MM.1S (cell line): ENCODE data around the gene WDFY2.

ENCODE experiments used
- DNase-seq: peaks from one replicate; pipeline ENCODE4 v3.0.0-alpha.2; 2015
- H2AFZ ChIP-seq: fragments of 300-600 bp; sonication (generic); 2 replicates; pipeline ENCODE4 v1.6.0; 2016; ENCODE audit warnings: antibody characterized with exemption, low read length
- H3F3A ChIP-seq: fragments of 300-600 bp; sonication (generic); 2 replicates; pipeline ENCODE4 v1.6.1; 2016; ENCODE audit warnings: mild to moderate bottlenecking, antibody characterized with exemption, low read length, moderate library complexity, mixed read lengths; ENCODE audit not compliant: insufficient read depth
- H3K27ac ChIP-seq: fragments of 300-600 bp; sonication (generic); 2 replicates; pipeline ENCODE4 v1.5.1; 2016; ENCODE audit warnings: mild to moderate bottlenecking, low read length
- H3K27me3 ChIP-seq: fragments of 300-600 bp; sonication (generic); replicated peaks from 2 replicates; pipeline ENCODE4 v1.6.0; 2016; ENCODE audit warnings: low read length; ENCODE audit not compliant: insufficient read depth
- H3K36me3 ChIP-seq: fragments of 300-600 bp; sonication (generic); replicated peaks from 2 replicates; pipeline ENCODE4 v1.6.1; 2016; ENCODE audit warnings: mild to moderate bottlenecking, low read length, mixed read lengths; ENCODE audit not compliant: insufficient read depth
- H3K4me1 ChIP-seq: fragments of 300-600 bp; sonication (generic); 2 replicates; pipeline ENCODE4 v1.6.1; 2016; ENCODE audit warnings: low read length, mixed read lengths
- H3K4me2 ChIP-seq: fragments of 300-600 bp; sonication (generic); 2 replicates; pipeline ENCODE4 v1.6.0; 2016; ENCODE audit warnings: low read depth, low read length
- H3K4me3 ChIP-seq: fragments of 300-600 bp; sonication (generic); 2 replicates; pipeline ENCODE4 v1.5.1; 2016; ENCODE audit warnings: low read length, mixed read lengths
- H3K79me2 ChIP-seq: fragments of 300-600 bp; sonication (generic); 2 replicates; pipeline ENCODE4 v1.6.1; 2016; ENCODE audit warnings: mixed run types, low read length, mixed read lengths
- H3K9ac ChIP-seq: fragments of 300-600 bp; sonication (generic); 2 replicates; pipeline ENCODE4 v1.6.1; 2016; ENCODE audit warnings: low read length, mixed read lengths
- H3K9me2 ChIP-seq: fragments of 300-600 bp; sonication (generic); replicated peaks from 2 replicates; pipeline ENCODE4 v1.6.1; 2016; ENCODE audit warnings: mild to moderate bottlenecking, low read length, mixed read lengths; ENCODE audit not compliant: insufficient read depth
- H3K9me3 ChIP-seq: fragments of 300-600 bp; sonication (generic); replicated peaks from 2 replicates; pipeline ENCODE4 v1.6.1; 2016; ENCODE audit warnings: mild to moderate bottlenecking, low read length, mixed read lengths; ENCODE audit not compliant: insufficient read depth
- H4K20me1 ChIP-seq: fragments of 300-600 bp; sonication (generic); 2 replicates; pipeline ENCODE4 v1.6.1; 2016; ENCODE audit warnings: mild to moderate bottlenecking, low read length, moderate library complexity, mixed read lengths; ENCODE audit not compliant: insufficient read depth
- CTCF ChIP-seq: fragments of 300-600 bp; sonication (generic); IDR thresholded peaks from 2 replicates; pipeline ENCODE4 v1.5.1; 2016; ENCODE audit warnings: antibody characterized with exemption, low read length, mixed read lengths
- EZH2 ChIP-seq: fragments of 300-600 bp; sonication (generic); optimal IDR thresholded peaks from 2 replicates; pipeline ENCODE3; 2017; ENCODE audit warnings: low read depth, mild to moderate bottlenecking, antibody characterized with exemption, low read length, mixed read lengths
- EZH2phosphoT487 ChIP-seq: fragments of 300-600 bp; sonication (generic); IDR thresholded peaks from 2 replicates; pipeline ENCODE4 v1.6.1; 2018; ENCODE audit warnings: antibody characterized with exemption, low read length

The WDFY2 gene

DNA sequence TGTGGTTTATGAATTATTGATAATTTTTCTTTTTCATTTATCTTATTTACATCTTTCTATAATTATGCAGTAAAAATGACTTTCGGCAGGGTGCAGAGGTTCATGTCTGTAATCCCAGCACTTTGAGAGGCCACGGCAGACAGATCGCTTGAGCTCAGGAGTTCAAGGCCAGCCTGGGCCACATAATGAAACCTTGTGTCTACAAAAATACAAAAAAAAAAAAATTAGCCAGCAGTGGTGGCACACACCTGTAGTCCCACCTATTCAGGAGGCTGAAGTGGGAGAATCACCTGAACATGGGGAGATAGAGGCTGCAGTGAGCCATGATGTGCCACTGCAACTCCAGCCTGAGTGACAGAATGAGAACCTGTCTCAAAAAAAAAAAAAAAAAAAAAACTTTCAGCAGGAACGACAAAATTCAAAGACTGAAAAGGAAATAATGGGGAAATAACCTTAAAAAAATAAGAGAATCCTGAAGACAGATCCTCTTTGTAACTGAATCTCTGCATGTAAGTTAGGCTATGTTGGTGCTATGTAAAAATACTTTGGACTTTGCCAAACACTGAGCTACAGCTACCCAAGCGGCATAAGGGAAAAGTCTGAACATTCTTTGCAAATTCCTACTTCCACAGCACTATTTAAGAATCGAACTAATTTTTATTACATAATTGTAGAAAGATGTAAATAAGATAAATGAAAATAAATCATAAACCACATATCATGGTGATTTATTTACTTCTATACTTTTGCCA lies 36.7 kb upstream of the WDFY2 start:
- no peaks in the 10 kb centered on the region for H3K9me2 ChIP-seq
- H3K9me3 ChIP-seq: no peaks in the 10 kb centered on the region
- no peak overlapping the region for H3K27ac ChIP-seq
- H4K20me1 ChIP-seq: no peaks in the 10 kb centered on the region
- no peak overlapping the region for H3K9ac ChIP-seq
- H2AFZ ChIP-seq: no peak overlapping the region
- H3K79me2 ChIP-seq: no peaks in the 10 kb centered on the region
- no peak for DNase-seq
- no peaks in the 10 kb centered on the region for H3K36me3 ChIP-seq
- no peak overlapping the region for H3K4me3 ChIP-seq
- no peak for TF ChIP-seq EZH2
- H3F3A ChIP-seq: no peaks in the 10 kb centered on the region
- no peak overlapping the region for H3K4me2 ChIP-seq
- peaks cover 3% of the 10 kb centered on the region; the same call in 1 of the 2 replicates for H3K4me1 ChIP-seq
- no peaks in the 10 kb centered on the region for H3K27me3 ChIP-seq

- Histone ChIP-seq H3K4me3 (no peak overlapping the region), H2AFZ (no peak overlapping the region), H3F3A (no peaks in the 10 kb centered on the region), H3K27ac (no peak overlapping the region), H3K36me3 (no peaks in the 10 kb centered on the region), H3K4me1 (peaks cover 3% of the 10 kb centered on the region; the same call in 1 of the 2 replicates), H4K20me1 (no peaks in the 10 kb centered on the region), H3K9me3 (no peaks in the 10 kb centered on the region), H3K4me2 (no peak overlapping the region), H3K9me2 (no peaks in the 10 kb centered on the region), H3K79me2 (no peaks in the 10 kb centered on the region), H3K27me3 (no peaks in the 10 kb centered on the region), H3K9ac (no peak overlapping the region)
- no peak for DNase-seq
- TF ChIP-seq EZH2phosphoT487 (no peak), EZH2 (no peak), CTCF (no peak)
Observed at GRCh38 chr13:51549050-51549449, 35.2 kb upstream of the WDFY2 start.

DNA sequence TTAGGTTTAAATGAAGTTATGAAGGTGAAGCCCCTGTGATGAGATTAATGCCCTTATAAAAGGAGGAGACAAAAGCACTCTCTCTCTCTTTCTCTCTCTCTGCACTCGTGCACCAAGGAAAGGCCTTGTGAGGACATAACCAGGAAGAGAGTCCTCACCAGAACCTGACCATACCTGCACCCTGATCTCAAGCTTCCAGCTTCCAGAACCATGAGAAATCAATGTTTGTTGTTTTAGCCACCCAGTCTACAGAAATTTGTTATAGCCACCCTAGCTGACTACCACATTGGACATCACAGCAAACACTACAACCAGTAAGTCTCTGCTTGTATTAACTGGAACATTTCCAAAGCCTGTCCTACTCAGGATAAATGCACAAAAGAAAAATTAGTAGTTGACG lies 34.7 kb upstream of the WDFY2 start:
- H3F3A ChIP-seq: no peaks in the 10 kb centered on the region
- H3K9me2 ChIP-seq: no peaks in the 10 kb centered on the region
- H3K9ac ChIP-seq: no peak overlapping the region
- TF ChIP-seq CTCF (no peak), EZH2phosphoT487 (no peak), EZH2 (no peak)
- no peaks in the 10 kb centered on the region for H3K79me2 ChIP-seq
- H3K27me3 ChIP-seq: no peaks in the 10 kb centered on the region
- H3K36me3 ChIP-seq: no peaks in the 10 kb centered on the region
- H3K4me1 ChIP-seq: peaks cover 3% of the 10 kb centered on the region; the same call in 1 of the 2 replicates
- no peaks in the 10 kb centered on the region for H3K9me3 ChIP-seq
- no peak overlapping the region for H3K4me3 ChIP-seq
- H2AFZ ChIP-seq: no peak overlapping the region
- H4K20me1 ChIP-seq: no peaks in the 10 kb centered on the region
- H3K4me2 ChIP-seq: no peak overlapping the region
- DNase-seq: no peak
- H3K27ac ChIP-seq: no peak overlapping the region

DNA sequence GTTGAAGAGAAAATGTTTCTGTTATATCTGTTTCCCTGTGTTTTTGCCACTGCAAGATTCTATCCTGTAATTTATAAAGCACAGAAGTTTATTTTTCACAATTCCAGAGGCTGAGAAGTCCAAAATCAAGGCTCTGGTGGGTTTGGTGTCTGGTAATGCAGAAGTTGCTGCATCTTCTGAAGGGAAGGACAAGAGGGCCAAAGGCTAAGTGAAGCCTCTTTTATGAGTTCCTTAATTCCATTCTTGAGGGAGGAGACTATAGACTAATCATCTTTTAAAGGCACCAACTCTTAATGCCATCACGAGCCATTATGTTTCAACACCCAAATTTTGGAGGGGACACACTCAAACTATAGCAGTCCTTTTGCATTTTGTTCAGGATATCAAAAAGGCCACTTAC lies 34.1 kb upstream of the WDFY2 start:
- Histone ChIP-seq H3K9ac (no peak overlapping the region), H3K4me3 (no peak overlapping the region), H3K4me1 (peaks cover 3% of the 10 kb centered on the region; the same call in 1 of the 2 replicates), H3K9me2 (no peaks in the 10 kb centered on the region), H3K79me2 (no peaks in the 10 kb centered on the region), H3K27ac (no peak overlapping the region), H3K36me3 (no peaks in the 10 kb centered on the region), H2AFZ (no peak overlapping the region), H3F3A (no peaks in the 10 kb centered on the region), H3K9me3 (no peaks in the 10 kb centered on the region), H4K20me1 (no peaks in the 10 kb centered on the region), H3K4me2 (no peak overlapping the region), H3K27me3 (no peaks in the 10 kb centered on the region)
- no peak for DNase-seq
- no peak for TF ChIP-seq EZH2
- TF ChIP-seq EZH2phosphoT487: no peak
- no peak for TF ChIP-seq CTCF
